ENCODE data around the gene SIAH3. TPM values are rescaled to one million over a fixed set of nuclear protein-coding genes. Genes with fewer than 3 reads are reported as not detected.

SIAH3 gene
- total and polyA plus RNA-seq, 7 experiments from 2014 or later: 0.13 to 2.6 (median 0.34) TPM

- no peaks in the 10 kb centered on the region for H3K9me3 ChIP-seq (ENCODE audit: control insufficient read depth in 2 of 3, low read length in 3 of 3)
- Mint-ChIP-seq H3K27me3 (peaks cover 0 to 9% (median 0%) of the 10 kb centered on the region in 5 donors), H3K36me3 (no peaks in the 10 kb centered on the region), H3K4me3 (no peak overlapping the region), H3K4me1 (no peaks in the 10 kb centered on the region), H3K27ac (no peak overlapping the region), H3K9me3 (no peaks in the 10 kb centered on the region)
- intact Hi-C loops (cut with micrococcal nuclease): no loop called here
- no peak for DNase-seq
- H3K4me3 ChIP-seq (ENCODE audit: low read length): no peak overlapping the region
- no peaks in the 10 kb centered on the region for H3K4me1 ChIP-seq (ENCODE audit: control insufficient read depth in 2 of 2, insufficient read depth in 2 of 2, low read length in 2 of 2)
- no peaks in the 10 kb centered on the region for H3K27me3 ChIP-seq (ENCODE audit: control insufficient read depth in 2 of 2, insufficient read depth in 2 of 2, low read length in 2 of 2)
- no peak for ATAC-seq
- ChIA-PET CTCF (no interaction called here), POLR2A (no interaction called here)
- no peak overlapping the region for H3K27ac ChIP-seq (ENCODE audit: low read depth, low read length)
- no peaks in the 10 kb centered on the region for H3K36me3 ChIP-seq (ENCODE audit: control insufficient read depth in 2 of 3, insufficient read depth in 3 of 3, low read length in 3 of 3)
These were observed 106.6 kb downstream of the SIAH3 start for GRCh38 chr13:45744979-45745378.

GRCh38 chr13:45742985-45743384, 108.6 kb downstream of the SIAH3 start:
- no peaks in the 10 kb centered on the region for H3K9me3 ChIP-seq (ENCODE audit: control insufficient read depth in 2 of 3, low read length in 3 of 3)
- POLR2A ChIA-PET: no interaction called here
- H3K27ac Mint-ChIP-seq: no peak overlapping the region
- ATAC-seq (no peak), DNase-seq (no peak)
- H3K4me1 ChIP-seq (ENCODE audit: control insufficient read depth in 2 of 2, insufficient read depth in 2 of 2, low read length in 2 of 2): no peaks in the 10 kb centered on the region
- no peak overlapping the region for H3K4me3 ChIP-seq (ENCODE audit: low read length)
- H3K4me3 Mint-ChIP-seq: no peak overlapping the region
- intact Hi-C loops (cut with micrococcal nuclease): no loop called here
- H3K4me1 Mint-ChIP-seq: no peaks in the 10 kb centered on the region
- no peaks in the 10 kb centered on the region for H3K9me3 Mint-ChIP-seq
- CTCF ChIA-PET: no interaction called here
- no peaks in the 10 kb centered on the region for H3K36me3 ChIP-seq (ENCODE audit: control insufficient read depth in 2 of 3, insufficient read depth in 3 of 3, low read length in 3 of 3)
- H3K27me3 ChIP-seq (ENCODE audit: control insufficient read depth in 2 of 2, insufficient read depth in 2 of 2, low read length in 2 of 2): no peaks in the 10 kb centered on the region
- no peak overlapping the region for H3K27ac ChIP-seq (ENCODE audit: low read depth, low read length)
- peaks cover 0 to 6% (median 0%) of the 10 kb centered on the region in 5 donors for H3K27me3 Mint-ChIP-seq
- no peaks in the 10 kb centered on the region for H3K36me3 Mint-ChIP-seq

- no peak for ATAC-seq
These were observed 114.0 kb downstream of the SIAH3 start for GRCh38 chr13:45737571-45738017.

GRCh38 chr13:45733361-45733760, 118.2 kb downstream of the SIAH3 start:
- peaks cover 0 to 4% (median 0%) of the 10 kb centered on the region in 11 donors for H3K9me3 Mint-ChIP-seq
- no peaks in the 10 kb centered on the region for H3K27me3 Mint-ChIP-seq
- POLR2A ChIA-PET: no interaction called here
- Histone ChIP-seq H3K27me3 (ENCODE audit: control insufficient read depth in 2 of 2, insufficient read depth in 2 of 2, low read length in 2 of 2) (no peaks in the 10 kb centered on the region), H3K36me3 (ENCODE audit: control insufficient read depth in 2 of 3, insufficient read depth in 3 of 3, low read length in 3 of 3) (no peaks in the 10 kb centered on the region), H3K9me3 (ENCODE audit: control insufficient read depth in 2 of 3, low read length in 3 of 3) (no peaks in the 10 kb centered on the region), H3K27ac (ENCODE audit: low read depth, low read length) (no peak overlapping the region), H3K4me3 (ENCODE audit: low read length) (no peak overlapping the region), H3K4me1 (ENCODE audit: control insufficient read depth in 2 of 2, insufficient read depth in 2 of 2, low read length in 2 of 2) (no peaks in the 10 kb centered on the region)
- DNase-seq: no peak
- CTCF ChIA-PET: interaction anchor here (0.9 kb wide), 1 partner anchor 110 kb away, joined by 3 read pairs; no protein-coding TSS in a partner anchor
- no peak overlapping the region for H3K4me3 Mint-ChIP-seq
- intact Hi-C loops (cut with micrococcal nuclease): no loop called here
- ATAC-seq: no peak
- H3K4me1 Mint-ChIP-seq: no peaks in the 10 kb centered on the region
- H3K36me3 Mint-ChIP-seq: no peaks in the 10 kb centered on the region
- H3K27ac Mint-ChIP-seq: no peak overlapping the region

More at GRCh38 chr13:45737571-45738017, 114.0 kb downstream of the SIAH3 start:
- no peak overlapping the region for H3K27ac ChIP-seq (ENCODE audit: low read depth, low read length)
- H3K4me1 ChIP-seq (ENCODE audit: control insufficient read depth in 2 of 2, insufficient read depth in 2 of 2, low read length in 2 of 2): no peaks in the 10 kb centered on the region
- H3K4me3 ChIP-seq (ENCODE audit: low read length): no peak overlapping the region
- H3K4me1 Mint-ChIP-seq: no peaks in the 10 kb centered on the region
- POLR2A ChIA-PET: no interaction called here
- no peak overlapping the region for H3K27ac Mint-ChIP-seq
- no peaks in the 10 kb centered on the region for H3K36me3 ChIP-seq (ENCODE audit: control insufficient read depth in 2 of 3, insufficient read depth in 3 of 3, low read length in 3 of 3)
- H3K27me3 Mint-ChIP-seq: no peaks in the 10 kb centered on the region
- H3K4me3 Mint-ChIP-seq: no peak overlapping the region
- no peaks in the 10 kb centered on the region for H3K27me3 ChIP-seq (ENCODE audit: control insufficient read depth in 2 of 2, insufficient read depth in 2 of 2, low read length in 2 of 2)
- intact Hi-C loops (cut with micrococcal nuclease): no loop called here
- H3K9me3 Mint-ChIP-seq: peaks cover 0 to 4% (median 0%) of the 10 kb centered on the region in 11 donors
- no peaks in the 10 kb centered on the region for H3K36me3 Mint-ChIP-seq
- no peaks in the 10 kb centered on the region for H3K9me3 ChIP-seq (ENCODE audit: control insufficient read depth in 2 of 3, low read length in 3 of 3)
- peak in 1 of 9 donors; percentile 5 for DNase-seq
- CTCF ChIA-PET: no interaction called here

GRCh38 chr13:45732916-45733315, 118.6 kb downstream of the SIAH3 start:
- H3K27ac ChIP-seq (ENCODE audit: low read depth, low read length): no peak overlapping the region
- Mint-ChIP-seq H3K27ac (no peak overlapping the region), H3K9me3 (peaks cover 0 to 4% (median 0%) of the 10 kb centered on the region in 11 donors), H3K36me3 (no peaks in the 10 kb centered on the region), H3K4me3 (no peak overlapping the region), H3K27me3 (peaks cover 0 to under 1% (median 0%) of the 10 kb centered on the region in 5 donors), H3K4me1 (no peaks in the 10 kb centered on the region)
- ATAC-seq (no peak), DNase-seq (no peak)
- ChIA-PET POLR2A (no interaction called here), CTCF (no interaction called here)
- H3K4me3 ChIP-seq (ENCODE audit: low read length): no peak overlapping the region
- intact Hi-C loops (cut with micrococcal nuclease): no loop called here
- no peaks in the 10 kb centered on the region for H3K9me3 ChIP-seq (ENCODE audit: control insufficient read depth in 2 of 3, low read length in 3 of 3)
- H3K36me3 ChIP-seq (ENCODE audit: control insufficient read depth in 2 of 3, insufficient read depth in 3 of 3, low read length in 3 of 3): no peaks in the 10 kb centered on the region
- no peaks in the 10 kb centered on the region for H3K4me1 ChIP-seq (ENCODE audit: control insufficient read depth in 2 of 2, insufficient read depth in 2 of 2, low read length in 2 of 2)
- no peaks in the 10 kb centered on the region for H3K27me3 ChIP-seq (ENCODE audit: control insufficient read depth in 2 of 2, insufficient read depth in 2 of 2, low read length in 2 of 2)

- ATAC-seq (no peak), DNase-seq (no peak)
- H3K27me3 Mint-ChIP-seq: peaks cover 0 to 3% (median 0%) of the 10 kb centered on the region in 5 donors
- intact Hi-C loops (cut with micrococcal nuclease): no loop called here
- peaks cover 0 to 4% (median 0%) of the 10 kb centered on the region in 11 donors for H3K9me3 Mint-ChIP-seq
- Histone ChIP-seq H3K27me3 (ENCODE audit: control insufficient read depth in 2 of 2, insufficient read depth in 2 of 2, low read length in 2 of 2) (no peaks in the 10 kb centered on the region), H3K4me1 (ENCODE audit: control insufficient read depth in 2 of 2, insufficient read depth in 2 of 2, low read length in 2 of 2) (no peaks in the 10 kb centered on the region), H3K4me3 (ENCODE audit: low read length) (no peak overlapping the region), H3K27ac (ENCODE audit: low read depth, low read length) (no peak overlapping the region), H3K9me3 (ENCODE audit: control insufficient read depth in 2 of 3, low read length in 3 of 3) (no peaks in the 10 kb centered on the region), H3K36me3 (ENCODE audit: control insufficient read depth in 2 of 3, insufficient read depth in 3 of 3, low read length in 3 of 3) (no peaks in the 10 kb centered on the region)
- no peak overlapping the region for H3K27ac Mint-ChIP-seq
- CTCF ChIA-PET: no interaction called here
- H3K4me1 Mint-ChIP-seq: no peaks in the 10 kb centered on the region
- no peak overlapping the region for H3K4me3 Mint-ChIP-seq
- POLR2A ChIA-PET: no interaction called here
- no peaks in the 10 kb centered on the region for H3K36me3 Mint-ChIP-seq
These were observed 120.1 kb downstream of the SIAH3 start for GRCh38 chr13:45731455-45731854.

GRCh38 chr13:45728759-45729158, 122.8 kb downstream of the SIAH3 start:
- ATAC-seq: no peak
- intact Hi-C loops (cut with micrococcal nuclease): no loop called here
- Mint-ChIP-seq H3K4me3 (no peak overlapping the region), H3K27me3 (peaks cover 0 to 3% (median 0%) of the 10 kb centered on the region in 5 donors), H3K27ac (no peak overlapping the region), H3K4me1 (no peaks in the 10 kb centered on the region), H3K36me3 (no peaks in the 10 kb centered on the region), H3K9me3 (no peaks in the 10 kb centered on the region)
- H3K36me3 ChIP-seq (ENCODE audit: control insufficient read depth in 2 of 3, insufficient read depth in 3 of 3, low read length in 3 of 3): no peaks in the 10 kb centered on the region
- ChIA-PET CTCF (interaction anchor here (0.7 to 1.2 kb wide), 3 partner anchors 104 to 353 kb away, joined by 3 to 4 read pairs (median 3); no protein-coding TSS in a partner anchor), POLR2A (no interaction called here)
- H3K27ac ChIP-seq (ENCODE audit: low read depth, low read length): no peak overlapping the region
- H3K9me3 ChIP-seq (ENCODE audit: control insufficient read depth in 2 of 3, low read length in 3 of 3): no peaks in the 10 kb centered on the region
- H3K27me3 ChIP-seq (ENCODE audit: control insufficient read depth in 2 of 2, insufficient read depth in 2 of 2, low read length in 2 of 2): no peaks in the 10 kb centered on the region
- H3K4me3 ChIP-seq (ENCODE audit: low read length): no peak overlapping the region
- no peaks in the 10 kb centered on the region for H3K4me1 ChIP-seq (ENCODE audit: control insufficient read depth in 2 of 2, insufficient read depth in 2 of 2, low read length in 2 of 2)
- DNase-seq: no peak

Data from naive thymus-derived CD4-positive, alpha-beta T cell (primary cell).